ENCODE results near the gene MGRN1.

- TF ChIP-seq, protein P1, sequence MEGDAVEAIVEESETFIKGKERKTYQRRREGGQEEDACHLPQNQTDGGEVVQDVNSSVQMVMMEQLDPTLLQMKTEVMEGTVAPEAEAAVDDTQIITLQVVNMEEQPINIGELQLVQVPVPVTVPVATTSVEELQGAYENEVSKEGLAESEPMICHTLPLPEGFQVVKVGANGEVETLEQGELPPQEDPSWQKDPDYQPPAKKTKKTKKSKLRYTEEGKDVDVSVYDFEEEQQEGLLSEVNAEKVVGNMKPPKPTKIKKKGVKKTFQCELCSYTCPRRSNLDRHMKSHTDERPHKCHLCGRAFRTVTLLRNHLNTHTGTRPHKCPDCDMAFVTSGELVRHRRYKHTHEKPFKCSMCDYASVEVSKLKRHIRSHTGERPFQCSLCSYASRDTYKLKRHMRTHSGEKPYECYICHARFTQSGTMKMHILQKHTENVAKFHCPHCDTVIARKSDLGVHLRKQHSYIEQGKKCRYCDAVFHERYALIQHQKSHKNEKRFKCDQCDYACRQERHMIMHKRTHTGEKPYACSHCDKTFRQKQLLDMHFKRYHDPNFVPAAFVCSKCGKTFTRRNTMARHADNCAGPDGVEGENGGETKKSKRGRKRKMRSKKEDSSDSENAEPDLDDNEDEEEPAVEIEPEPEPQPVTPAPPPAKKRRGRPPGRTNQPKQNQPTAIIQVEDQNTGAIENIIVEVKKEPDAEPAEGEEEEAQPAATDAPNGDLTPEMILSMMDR (IDR thresholded peaks at IDR 0.05) = no peak
- TF ChIP-seq EP300 (IDR thresholded peaks at IDR 0.05) = no peak
Observed at GRCh38 chr16:4591706-4592470, 32.7 kb upstream of the MGRN1 start.

Measured in esophagus muscularis mucosa (tissue), 3 donors.